OCI-LY7 (cell line): ENCODE data around the gene PCGF3.

Experiments used
- CTCF ChIP-seq: fragments of 200-600 bp; sonication (generic); conservative IDR thresholded peaks from 2 replicates; pipeline ENCODE4 v1.5.1; 2014; ENCODE audit warnings: mild to moderate bottlenecking, antibody characterized with exemption, low read length, moderate library complexity, mixed read lengths
- EZH2phosphoT487 ChIP-seq: fragments of 200-600 bp; sonication (generic); IDR thresholded peaks from 2 replicates; pipeline ENCODE4 v1.6.1; 2018; ENCODE audit warnings: low read depth, borderline replicate concordance, mild to moderate bottlenecking, mixed run types, antibody characterized with exemption, low read length, moderate library complexity, mixed read lengths

- TF ChIP-seq CTCF (no peak), EZH2phosphoT487 (no peak)
These were observed 81.9 kb downstream of the PCGF3 start for GRCh38 chr4:787561-787981.
